SK-N-SH (cell line): ENCODE measurements around the gene MTMR12. TPM values are rescaled to one million over a fixed set of nuclear protein-coding genes. Genes with fewer than 3 reads are reported as not detected.

Source experiments
- polyA plus RNA-seq, 3 experiments: library from polyadenylated mRNA; depleted of rRNA; stranded (reverse); fragments of >200 nt; gene quantifications; 2 replicates each; pipeline ENCODE4 v1.2.3, GENCODE V29; 2012
- small RNA-seq, 7 experiments: library from RNA; depleted of rRNA; stranded (forward); fragments of <200 nt; gene quantifications; one replicate each; pipeline ENCODE3, GENCODE V24; 2012

Gene MTMR12
- polyA plus RNA-seq, 1 of the 3 experiments (the other 2 are of a cell fraction), result 10.9 TPM

Small RNA genes within 50 kb of the gene (small RNA-seq; reads per million reads assigned to genes)
- gene RNU6-1079P (0 to 5.2 (median 0.26) reads per million in 7 experiments), gene RNU6-378P (0 to 2.4 (median 0.48) reads per million in 7 experiments)

Other genes starting within 250 kb of the MTMR12 start
- gene GOLPH3, start 138.6 kb downstream of the MTMR12 start, polyA plus RNA-seq (2012; rRNA removed), result 25.5 and 30.7 TPM in 2 replicates
- gene ZFR, start 131.8 kb upstream of the MTMR12 start, polyA plus RNA-seq (2012; rRNA removed), result 24.6 and 38.0 TPM in 2 replicates